HG03025 (cell line): ENCODE data around the gene CNGB1.
"Not testable (repeated sequence)": the region's sequence is repeated elsewhere in the genome, so short reads cannot be mapped to it uniquely, and the experiment has no call there.

Source experiments
- ATAC-seq: cut with Tn5 transposase; IDR thresholded peaks from one replicate; pipeline ENCODE4 v1.9.1; 2021; ENCODE audit warnings: mild to moderate bottlenecking, moderate library complexity; ENCODE audit not compliant: unreplicated experiment, low FRiP score

CNGB1 gene

DNA sequence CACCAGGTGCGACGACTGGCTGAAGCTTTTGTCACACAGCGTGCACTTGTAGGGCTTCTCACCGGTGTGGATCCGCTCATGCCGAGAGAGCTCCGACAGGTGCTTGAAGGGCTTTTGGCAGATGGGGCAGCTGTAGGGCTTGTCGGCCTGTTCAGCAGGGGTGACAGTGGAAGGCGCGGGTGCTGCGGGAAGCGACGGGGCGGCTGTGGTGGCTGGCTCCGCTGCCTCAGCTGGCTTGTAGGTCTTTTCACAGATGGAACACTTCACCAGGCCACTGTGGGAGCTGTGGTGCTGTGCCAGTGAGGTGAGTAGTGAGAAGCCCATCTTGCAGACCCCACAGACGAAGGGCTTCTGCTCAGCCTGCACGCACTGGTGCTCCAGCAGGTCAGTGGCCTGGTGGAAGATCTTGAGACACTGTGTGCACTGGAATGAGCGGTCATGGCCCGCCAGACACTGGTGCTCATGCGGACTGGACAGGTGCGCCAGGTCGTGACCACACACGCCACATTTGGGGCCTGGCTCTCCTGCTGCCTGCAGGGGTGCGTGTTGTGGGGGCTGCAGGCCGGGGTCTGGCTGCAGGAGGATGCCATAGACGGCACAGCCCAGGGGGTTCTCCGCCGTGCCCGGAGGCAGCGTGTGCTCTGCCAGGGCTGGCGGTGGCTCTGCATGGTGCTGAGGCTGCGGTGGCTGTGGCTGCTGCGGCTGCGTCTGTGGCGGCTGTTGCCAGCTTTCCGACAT lies 26.8 kb upstream of the CNGB1 start:
- no peak for ATAC-seq

DNA sequence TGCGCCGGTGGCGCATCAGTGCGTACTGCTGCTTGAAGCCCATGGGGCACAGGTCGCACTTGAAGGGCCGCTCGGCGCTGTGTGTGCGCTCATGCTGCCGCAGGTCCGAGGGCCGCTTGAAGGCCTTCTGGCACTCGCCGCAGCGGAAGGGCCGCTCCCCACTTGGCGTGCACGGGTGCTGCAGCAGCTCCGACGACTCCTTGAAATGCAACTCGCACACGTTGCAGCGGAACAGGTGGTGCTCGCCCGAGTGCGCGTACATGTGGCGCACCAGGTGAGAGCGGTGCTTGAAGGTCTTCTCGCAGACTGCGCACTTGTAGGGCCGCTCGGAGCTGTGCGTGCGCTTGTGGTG lies 26.2 kb upstream of the CNGB1 start:
- ATAC-seq = no peak

DNA sequence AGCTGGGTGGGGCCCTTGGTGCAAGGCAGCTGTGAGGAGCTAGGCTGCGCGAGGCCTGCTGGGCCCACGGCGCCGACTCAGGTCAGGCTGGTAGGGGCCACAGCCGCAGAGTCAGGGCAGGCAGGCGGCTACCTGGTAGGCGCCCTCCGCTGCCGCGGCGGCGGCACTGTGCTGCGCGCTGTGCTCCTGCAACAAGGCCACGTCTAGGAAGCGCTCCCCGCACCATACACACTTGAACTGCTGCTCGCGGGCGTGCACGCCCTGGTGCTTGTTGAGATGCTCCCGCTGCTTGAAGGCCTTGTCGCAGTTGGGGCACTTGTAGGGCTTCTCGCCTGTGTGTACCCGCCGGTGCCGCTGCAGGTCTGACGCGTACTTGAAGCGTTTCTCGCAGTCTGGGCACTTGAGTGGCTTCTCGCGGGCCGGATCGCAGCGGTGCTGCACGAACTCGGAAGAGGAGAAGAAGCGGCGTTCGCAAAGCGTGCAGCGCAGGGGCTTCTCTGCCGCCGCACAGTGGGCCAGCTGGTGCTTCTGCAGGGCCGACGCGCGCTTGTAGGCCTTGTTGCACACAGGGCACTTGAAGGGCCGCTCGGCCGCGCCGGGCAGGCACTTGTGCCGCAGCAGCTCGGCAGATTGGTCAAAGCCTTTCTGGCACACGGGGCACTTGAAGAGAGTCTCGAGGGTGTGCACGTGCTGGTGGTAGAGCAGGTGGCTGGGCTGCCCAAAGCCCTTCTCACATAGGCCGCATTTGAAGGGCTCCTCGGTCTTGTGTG lies 25.7 kb upstream of the CNGB1 start:
- no peak for ATAC-seq

DNA sequence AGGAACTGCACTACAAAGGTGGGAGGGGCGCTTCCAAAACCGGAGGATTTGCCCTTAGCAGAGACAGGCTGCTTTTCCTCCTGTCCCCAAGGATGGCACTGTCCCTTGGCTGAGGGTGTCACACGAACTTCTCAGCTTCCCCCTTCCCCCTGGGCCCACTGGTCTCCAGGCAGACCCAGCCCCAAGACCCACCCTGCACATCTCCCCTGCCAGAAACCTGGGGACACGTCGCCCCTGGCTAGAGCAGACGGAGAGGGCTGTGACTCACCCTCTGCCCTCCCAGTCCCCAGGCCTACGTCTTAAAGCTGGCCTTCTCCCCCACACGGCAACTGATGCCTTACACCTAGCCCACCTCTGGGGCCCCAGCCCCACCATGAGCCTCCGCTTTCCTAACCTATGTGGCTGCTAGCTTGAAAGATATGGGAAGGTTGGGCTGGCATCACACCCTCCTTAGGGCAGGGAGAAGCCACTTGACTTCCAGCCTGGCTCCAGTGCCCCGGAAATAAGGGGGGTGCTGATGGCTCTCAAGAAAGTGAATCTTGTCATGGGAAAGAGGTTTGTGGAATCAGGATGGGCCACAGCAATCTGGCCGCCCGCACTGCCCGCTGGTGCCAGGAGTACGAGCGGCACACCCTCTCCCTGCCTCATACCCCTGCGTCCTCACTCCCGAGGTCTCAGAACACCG lies 24.9 kb upstream of the CNGB1 start:
- no peak for ATAC-seq

DNA sequence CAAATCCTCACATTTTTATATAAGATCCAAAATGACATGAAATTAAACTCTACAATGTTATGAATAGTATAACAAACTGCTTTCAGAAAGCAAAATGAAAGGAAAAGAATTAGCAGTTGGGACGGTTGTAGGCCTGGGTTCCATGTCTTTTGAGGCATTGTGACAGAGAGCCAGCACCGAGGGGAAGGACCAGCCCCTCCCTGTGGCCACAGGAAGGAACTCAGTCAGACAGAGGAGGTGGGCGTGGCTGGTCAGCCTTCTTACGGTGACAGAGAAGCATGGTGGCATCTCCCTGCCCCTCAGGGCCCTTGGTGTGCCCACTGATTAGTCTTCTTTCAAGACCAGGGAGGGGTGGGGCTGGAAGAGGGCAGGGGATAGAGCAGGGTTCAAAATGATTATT lies 23.9 kb upstream of the CNGB1 start:
- no peak for ATAC-seq

DNA sequence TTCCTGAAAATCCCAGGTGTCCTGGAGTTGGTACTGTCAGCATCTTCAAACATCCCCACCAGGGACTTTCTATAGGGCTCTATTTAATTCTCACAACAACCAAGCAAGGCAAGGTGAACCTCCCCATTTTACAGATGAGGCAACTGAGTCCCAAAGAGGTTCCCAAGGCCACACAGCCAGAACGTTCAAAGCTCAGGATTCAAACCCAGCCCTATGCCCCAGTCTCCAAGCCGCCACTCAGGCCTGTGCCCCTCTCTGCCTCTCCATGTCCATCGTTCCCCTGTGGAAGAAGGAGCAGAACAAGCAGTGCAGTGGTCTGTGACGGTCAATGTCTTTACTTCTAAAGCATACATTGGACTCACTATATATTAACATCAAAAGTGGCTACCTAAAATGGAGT lies 23.4 kb upstream of the CNGB1 start:
- no peak for ATAC-seq

DNA sequence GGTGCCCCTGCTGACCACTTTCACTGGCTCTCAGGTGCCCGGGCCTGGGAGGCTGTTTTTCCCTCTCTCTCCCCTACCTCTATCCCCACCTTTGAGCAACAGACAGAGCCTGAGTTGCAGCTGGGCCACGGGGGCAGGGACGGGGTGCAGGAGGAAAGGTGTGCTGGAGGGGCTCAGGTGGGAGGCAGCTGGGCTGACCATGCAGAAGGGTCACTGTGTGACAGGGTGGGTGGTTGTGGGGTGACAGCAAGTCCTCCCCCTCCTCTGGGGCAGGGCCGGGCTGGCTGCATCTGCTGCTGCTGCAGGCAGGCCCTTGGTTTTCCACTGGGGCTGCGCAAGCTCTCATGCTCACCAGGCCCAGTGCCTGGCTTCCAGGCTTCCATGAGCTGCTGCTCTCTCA lies 23.0 kb upstream of the CNGB1 start:
- ATAC-seq = no peak

DNA sequence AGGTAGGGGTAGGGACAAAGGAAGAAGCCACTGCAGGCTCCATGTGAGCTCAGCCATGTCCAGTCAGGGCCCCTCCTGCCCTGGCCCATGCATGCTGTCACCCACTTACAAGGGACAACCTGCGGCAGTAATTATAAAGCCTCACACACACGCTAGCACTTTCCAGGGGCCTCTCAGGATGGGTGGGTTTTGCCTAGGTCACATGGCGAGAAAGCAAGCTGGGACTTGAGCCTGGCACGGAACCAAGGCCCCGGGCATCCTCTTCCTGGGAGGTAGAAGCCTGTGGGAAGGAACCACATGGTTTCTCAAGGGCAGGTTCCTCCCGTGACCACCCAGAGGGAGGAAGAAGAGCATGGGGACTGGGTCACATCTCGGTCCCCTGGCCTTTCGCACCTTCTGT lies 22.5 kb upstream of the CNGB1 start:
- ATAC-seq = no peak

DNA sequence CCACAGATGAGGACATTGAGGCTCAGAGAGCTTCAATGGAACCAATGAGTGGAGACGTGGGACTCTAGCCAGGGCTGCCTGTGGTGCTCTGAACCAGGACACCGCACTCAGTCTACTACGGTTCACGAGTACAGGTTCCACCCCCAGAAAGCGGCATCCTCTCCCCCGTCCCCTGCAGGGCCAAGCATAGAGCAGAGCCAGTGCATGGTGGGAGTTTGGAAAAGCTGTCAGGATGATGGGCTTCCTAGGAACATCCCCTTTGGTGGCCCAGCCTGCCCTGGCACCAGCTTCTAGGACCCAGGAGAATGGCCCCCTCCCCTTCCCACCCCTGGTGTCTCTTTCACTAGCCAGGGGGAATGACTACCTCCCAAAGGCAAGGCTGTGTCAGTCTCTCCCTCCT lies 21.2 kb upstream of the CNGB1 start:
- no peak for ATAC-seq

DNA sequence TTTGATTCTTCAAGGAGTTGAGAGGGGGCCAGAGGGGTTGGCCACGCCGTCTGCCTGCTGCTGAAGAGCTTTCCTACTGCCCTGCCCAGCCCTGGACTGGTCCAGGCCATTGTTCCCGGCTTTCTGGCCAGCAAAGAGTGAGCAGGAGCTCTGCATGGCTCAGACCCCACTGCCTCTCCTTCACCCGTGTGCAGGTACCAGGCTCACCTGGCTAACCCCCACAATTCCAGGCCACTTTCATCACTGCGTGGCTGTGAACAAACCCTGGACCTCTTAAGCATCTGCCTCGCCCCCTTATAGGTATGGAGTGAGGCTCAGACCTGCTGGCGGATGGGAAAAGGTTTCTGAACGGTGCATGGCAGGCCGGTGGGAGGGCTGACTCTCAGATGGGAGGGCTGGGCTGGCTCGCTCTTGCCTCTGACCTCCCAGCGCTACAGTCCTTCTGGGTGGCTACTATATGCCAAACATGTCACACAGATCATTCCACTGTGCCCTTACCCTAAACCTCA lies 20.7 kb upstream of the CNGB1 start:
- ATAC-seq = no peak

DNA sequence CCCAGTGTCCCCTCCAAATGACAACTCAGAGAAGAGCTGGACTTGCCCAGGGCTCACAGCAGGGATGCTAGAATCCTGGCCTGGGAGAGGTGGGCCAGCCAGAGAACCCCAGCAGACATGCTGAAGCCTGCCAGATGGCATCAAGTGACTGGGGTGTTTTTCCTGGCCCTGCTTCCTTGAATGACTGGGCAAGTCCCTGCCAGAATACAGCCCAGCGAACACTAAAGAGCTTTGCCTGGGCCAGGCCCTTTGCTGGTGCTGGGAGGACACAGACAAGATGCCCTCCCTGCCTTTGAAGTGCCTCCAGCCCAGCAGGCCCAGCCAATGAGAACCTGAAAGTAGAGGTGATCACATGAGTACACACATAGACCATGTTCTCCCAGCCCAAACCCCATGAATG lies 18.0 kb upstream of the CNGB1 start:
- no peak for ATAC-seq

DNA sequence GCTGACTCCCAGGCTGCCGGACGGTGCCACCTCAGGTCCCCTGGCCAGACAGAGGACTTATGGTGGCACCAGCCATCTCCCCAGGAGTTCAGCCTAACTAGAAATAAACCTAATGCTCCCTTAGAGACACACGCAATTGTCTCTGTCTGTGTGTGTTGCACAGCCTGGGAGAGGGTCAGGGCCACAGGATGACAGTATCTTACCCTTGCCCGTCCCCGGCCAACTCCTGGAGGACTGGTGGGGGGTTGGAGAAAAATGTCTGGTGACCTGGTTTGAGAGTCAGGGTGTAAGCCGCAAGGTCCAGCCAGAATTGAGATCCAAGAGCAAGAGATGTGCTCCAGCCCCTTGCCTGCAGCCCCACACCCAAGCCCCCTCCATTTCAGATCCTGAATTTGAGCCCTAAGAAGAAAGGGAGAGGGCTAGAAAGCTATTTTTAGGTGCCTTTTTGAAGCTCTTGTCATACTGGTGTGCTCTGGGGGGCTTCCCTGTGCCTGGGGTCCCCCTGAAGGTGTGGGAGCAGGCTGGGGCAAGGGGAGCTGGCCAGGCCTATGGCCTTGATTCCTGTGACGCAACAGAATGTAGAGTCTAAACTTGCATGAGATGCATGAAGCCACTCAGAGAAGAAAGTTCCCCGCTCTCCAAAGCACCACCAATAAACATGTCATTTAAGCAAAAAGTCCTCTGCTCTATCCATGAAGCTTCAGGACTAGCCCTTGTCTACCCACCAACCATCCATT lies 16.7 kb upstream of the CNGB1 start:
- ATAC-seq = no peak

DNA sequence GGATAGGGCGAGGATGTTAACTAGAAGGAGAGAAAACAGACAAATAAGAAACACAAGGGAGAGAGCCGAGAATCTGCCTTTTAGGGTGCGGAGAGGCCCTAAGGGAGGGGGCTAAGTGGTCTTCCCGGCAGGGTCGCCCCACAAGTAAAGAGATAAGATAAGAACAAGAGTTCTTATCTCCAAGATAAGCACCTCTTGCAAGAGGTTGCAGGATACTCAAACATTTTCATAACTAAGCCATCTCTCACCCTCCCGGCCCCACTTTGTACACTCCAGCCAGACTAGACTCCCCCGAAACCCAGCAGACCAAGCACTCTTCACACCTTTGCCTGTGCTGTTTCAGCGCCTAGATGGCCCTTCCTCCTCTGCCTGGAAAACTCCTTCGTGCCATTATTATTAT lies 15.3 kb upstream of the CNGB1 start:
- ATAC-seq = no peak

DNA sequence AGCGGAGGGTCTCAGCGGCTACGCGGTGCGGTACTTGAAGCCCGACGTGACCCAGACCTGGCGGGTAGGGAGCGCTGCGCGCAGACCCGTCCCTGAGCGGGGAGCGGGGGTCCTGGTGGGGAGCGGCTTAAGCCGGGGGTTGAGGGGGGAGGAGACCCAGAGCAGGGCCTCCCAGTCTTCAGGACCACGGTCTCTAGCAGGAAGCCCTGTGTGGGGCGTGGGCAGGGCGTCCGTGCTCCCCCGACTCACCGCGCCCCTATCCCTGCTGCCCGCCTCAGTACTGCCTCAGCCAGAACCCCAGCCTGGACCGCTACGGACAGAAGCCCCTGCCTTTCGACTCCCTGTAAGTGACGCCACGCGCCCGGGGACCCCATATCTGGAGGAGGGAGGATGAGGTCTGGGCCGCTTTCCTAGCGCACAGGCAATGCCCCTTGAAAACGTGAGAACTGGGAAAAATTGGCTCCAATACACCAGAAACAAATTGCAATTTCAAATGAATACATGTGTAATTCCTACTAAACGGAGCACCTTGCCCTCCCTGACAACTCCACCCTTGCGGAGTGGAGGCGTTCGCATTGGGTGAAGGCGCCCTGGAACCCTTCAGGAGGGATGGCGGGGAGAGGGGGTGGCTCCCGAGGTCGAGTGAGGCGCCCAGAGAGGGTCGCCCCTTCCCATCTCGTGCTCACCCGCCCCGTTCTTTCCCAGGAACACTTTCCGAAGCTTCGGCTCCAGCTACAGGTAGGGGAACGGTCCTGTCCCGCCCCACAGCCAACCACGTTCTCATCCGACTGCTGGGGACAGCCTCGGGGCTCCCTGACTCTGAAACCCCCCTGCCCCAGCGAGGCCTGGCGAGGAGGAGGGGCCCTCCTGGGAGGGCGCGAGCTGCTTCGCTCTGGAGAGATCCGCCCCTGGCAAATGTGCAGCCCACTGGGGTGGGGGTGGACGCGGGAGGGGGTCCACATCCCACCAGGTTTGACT lies 14.6 kb upstream of the CNGB1 start:
- ATAC-seq = peak; percentile 29

DNA sequence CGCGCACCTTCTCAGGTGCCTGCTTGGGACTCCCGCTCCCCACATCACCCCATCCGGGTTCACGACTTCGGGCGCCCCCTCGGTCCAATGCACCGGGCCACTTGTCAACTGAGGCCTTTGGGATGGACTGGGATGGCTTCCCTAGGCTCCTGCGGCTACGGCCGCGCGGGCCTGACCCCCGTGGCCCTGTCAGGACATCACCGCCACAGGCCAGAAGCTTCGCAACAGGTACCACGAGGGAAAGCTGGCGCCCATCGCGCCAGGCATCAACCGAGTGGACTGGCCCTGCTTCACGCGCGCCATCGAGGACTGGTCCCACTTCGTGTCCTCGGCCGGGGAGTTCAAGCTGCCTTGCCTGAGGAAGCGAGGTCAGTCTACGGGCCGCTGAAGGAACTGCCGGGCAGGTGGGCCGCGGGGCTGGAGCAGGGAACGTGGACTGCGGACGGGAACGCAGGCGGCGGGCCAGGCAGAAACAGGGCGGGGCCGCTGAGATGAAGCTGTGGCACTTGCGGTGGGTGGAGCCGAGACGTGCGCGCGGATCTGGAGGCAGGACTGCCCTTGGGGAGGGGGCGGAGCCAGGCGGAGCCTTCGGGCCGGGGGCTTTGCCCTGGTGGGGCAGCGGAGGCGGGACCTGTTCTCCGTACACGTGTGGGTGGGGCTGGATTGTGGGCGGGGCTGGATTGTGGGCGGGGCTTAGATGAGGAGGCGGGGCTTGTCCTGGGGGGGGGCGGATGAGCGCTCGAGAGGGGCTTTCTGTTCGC lies 13.7 kb upstream of the CNGB1 start:
- peak; percentile 40 for ATAC-seq

DNA sequence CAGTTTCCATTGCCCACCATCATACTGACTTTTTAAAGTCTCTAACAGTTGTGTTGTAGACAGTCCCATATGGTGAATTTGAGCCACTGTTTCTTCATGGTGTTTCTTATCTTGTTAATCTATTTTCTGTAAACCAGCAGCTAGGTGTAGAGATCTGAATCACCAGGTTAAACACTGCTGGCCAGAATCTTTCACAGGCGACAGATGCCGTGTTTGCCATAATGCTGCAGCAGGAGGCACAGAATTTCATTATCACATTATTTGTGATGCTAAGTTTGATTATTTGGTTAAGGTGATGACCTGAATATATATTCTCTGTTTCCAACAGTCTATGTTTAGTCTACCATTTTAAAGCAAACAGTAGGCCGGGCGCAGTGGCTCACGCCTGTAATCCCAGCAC lies 11.5 kb upstream of the CNGB1 start:
- ATAC-seq = no peak

DNA sequence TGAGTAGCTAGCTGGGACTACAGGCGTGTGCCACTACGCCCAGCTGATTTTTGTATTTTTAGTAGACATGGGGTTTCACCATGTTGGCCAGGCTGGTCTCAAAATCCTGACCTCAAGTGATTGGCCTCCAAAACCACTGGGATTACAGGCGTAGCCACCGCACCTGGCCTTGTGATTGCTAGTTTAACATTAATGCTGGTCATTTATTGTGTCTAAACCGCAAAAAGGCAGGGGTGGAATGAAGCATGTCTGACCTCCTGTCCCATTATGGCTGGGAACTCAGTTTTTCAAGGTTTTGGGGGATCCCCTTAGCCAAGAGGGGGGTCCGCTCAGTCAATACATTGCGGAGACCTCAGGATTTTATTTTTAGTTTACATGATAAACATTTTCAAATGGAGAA lies 10.7 kb upstream of the CNGB1 start:
- no peak for ATAC-seq

DNA sequence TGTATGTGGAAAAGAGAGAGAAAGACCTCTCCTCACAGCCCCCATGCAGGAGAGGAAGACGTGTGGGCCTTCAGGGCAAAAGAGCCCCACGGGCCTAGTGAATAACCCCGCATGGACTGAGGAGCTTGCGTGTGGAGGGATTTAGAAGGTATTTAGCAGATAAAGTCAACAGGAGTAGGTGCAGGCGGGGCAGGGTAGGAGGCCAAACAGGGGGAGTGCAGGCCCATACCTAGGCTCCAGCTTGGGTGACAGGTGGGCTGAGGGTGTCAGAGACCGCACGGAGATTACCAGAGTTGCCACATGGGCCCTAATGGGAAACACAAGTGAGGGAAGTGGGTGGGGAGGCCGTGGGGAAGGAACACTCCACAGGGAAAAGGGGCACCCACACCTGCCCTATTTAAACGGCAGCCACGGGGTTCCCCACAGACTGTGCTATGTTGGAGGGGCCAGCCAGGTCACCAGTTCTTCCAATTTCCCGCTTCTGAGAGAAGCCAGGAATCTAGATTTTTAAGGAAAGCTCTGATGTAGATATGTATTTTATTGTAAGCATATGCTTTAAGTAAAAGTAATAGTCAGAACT lies 8.2 kb upstream of the CNGB1 start:
- ATAC-seq = no peak

DNA sequence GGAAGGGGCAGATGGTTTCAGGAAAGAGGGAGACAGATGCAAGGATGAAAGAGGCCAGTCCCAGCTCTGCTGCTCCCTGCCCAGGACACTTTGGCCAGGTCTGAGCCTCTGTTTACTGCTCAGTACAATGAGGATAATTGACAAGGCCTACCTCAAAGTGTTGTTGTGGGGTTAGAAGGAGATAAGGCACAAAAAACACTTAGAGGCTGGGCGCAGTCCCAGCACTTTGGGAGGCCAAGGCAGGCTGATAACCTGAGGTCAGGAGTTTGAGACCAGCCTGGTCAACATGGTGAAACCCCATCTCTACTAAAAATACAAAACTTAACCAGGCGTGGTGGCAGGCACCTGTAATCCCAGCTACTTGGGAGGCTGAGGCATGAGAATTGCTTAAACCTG lies 7.1 kb upstream of the CNGB1 start:
- not testable (repeated sequence) for ATAC-seq
